Measurements from ENCODE around the gene PARD6B. TPM values are rescaled to one million over a fixed set of nuclear protein-coding genes. Genes with fewer than 3 reads are reported as not detected.

Gene PARD6B
- total and polyA plus RNA-seq, 7 donors, result 0.83 to 5.1 (median 1.8) TPM

DNA sequence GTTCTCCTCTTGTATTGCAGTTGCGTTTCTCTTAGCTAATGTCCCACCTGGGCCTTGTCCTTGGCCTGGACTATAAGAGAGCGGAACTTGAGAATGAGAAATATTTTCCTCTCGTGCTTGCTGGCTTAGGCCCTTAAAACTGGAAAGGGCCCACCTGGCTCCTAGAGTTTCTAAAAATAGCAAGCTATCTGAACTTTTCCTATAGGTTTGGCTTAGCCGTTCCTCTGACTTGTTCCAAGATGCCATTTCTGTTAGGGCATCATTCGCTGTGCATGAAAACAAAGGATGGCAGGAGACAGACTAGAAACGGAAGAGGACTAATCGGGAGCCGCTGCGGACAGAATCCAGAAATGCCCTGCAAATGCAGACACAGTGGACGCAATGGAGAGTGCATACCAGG lies 44.6 kb upstream of the PARD6B start:
- peaks cover 0 to 13% (median 0%) of the 10 kb centered on the region in 3 donors for H3K27me3 ChIP-seq

GRCh38 chr20:50688256-50688975 lies 43.0 kb upstream of the PARD6B start:
- TF ChIP-seq POLR2A (IDR thresholded peaks at IDR 0.05), result no peak
- TF ChIP-seq POLR2AphosphoS5 (IDR thresholded peaks at IDR 0.05), result no peak
- TF ChIP-seq CTCF (IDR thresholded peaks at IDR 0.05), result no peak
- TF ChIP-seq EP300 (IDR thresholded peaks at IDR 0.05), result no peak
- H3K27ac ChIP-seq, result no peak overlapping the region
- intact Hi-C loops (cut with DNase I), result no loop called here
- no peaks in the 10 kb centered on the region for H3K36me3 ChIP-seq
- peaks cover 0 to 22% (median 0%) of the 10 kb centered on the region in 3 donors for H3K27me3 ChIP-seq
- WGBS, 2 donors, result 82 to 89% methylated on average over 8 of the region's 8 CpGs
- no peak for DNase-seq
- H3K4me1 ChIP-seq, result peaks cover 0 to 23% (median 15%) of the 10 kb centered on the region in 4 donors
- no peaks in the 10 kb centered on the region for H3K9me3 ChIP-seq
- H3K4me3 ChIP-seq, result no peak overlapping the region

More for the DNA sequence above, 44.6 kb upstream of the PARD6B start:
- TF ChIP-seq EP300 (IDR thresholded peaks at IDR 0.05) (no peak), POLR2AphosphoS5 (IDR thresholded peaks at IDR 0.05) (peak in 2 of 4 donors; percentile 8 to 24), POLR2A (IDR thresholded peaks at IDR 0.05) (no peak)
- 92 to 95% methylated on average over 10 of the region's 10 CpGs for WGBS, 2 donors
- peaks cover 0 to 16% (median 11%) of the 10 kb centered on the region in 4 donors for H3K4me1 ChIP-seq
- no peaks in the 10 kb centered on the region for H3K36me3 ChIP-seq
- no peak overlapping the region for H3K4me3 ChIP-seq
- DNase-seq, result no peak
- no peaks in the 10 kb centered on the region for H3K9me3 ChIP-seq
- H3K27ac ChIP-seq, result peak overlapping the region in 3 of 4 donors; percentile 17 to 46 (median 42)
- intact Hi-C loops (cut with DNase I), result no loop called here

DNA sequence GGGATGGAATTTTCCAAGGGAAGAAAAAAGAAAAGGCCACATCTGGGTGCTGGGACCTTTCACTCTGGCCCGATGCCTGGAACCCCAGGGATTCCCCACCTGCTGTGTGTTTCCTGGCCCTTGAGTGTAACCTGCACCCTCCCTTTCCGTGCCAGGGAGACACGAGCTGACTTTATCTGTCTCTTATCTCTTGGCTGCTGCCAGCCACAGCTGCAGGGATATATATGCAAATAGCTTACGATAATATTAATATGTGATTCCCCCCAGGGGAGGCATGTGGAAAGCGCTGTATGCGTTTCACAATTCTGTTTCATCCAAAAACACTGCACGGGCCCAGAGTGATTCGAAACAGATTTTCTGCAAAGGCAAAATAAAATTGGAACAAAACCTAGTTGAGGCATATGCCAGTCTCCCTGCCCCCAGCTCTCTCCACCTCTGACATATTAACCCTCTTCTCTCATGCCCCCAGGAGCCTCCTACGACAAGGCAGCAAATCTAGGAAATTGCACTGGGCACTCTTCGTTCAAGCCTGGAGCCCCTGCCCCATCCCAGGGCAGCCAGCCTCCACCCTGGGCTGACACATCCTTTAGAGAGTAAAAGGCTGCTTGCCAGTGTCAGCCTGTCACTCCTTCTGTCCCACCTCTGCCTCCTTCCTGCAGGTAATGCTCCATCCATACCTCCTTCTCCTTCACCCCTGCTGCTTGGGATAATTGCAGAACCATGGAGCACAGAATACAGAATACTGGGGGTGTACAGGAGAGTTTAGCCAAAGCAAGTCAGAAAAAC lies 41.3 kb upstream of the PARD6B start:
- H3K36me3 ChIP-seq, result no peaks in the 10 kb centered on the region
- DNase-seq, result peak; percentile 71
- intact Hi-C loops (cut with DNase I), result no loop called here
- H3K4me1 ChIP-seq, result peaks cover 0 to 27% (median 15%) of the 10 kb centered on the region in 4 donors
- H3K27me3 ChIP-seq, result peaks cover 0 to 22% (median 0%) of the 10 kb centered on the region in 3 donors
- peak overlapping the region; percentile 36 to 52 (median 46) for H3K4me3 ChIP-seq
- 10 to 39% methylated on average over 10 of the region's 10 CpGs for WGBS, 2 donors
- TF ChIP-seq POLR2A (IDR thresholded peaks at IDR 0.05), result no peak
- no peak for TF ChIP-seq EP300 (IDR thresholded peaks at IDR 0.05)
- TF ChIP-seq POLR2AphosphoS5 (IDR thresholded peaks at IDR 0.05), result peak in 1 of 4 donors; percentile 14
- TF ChIP-seq CTCF (IDR thresholded peaks at IDR 0.05), result no peak
- H3K27ac ChIP-seq, result peak overlapping the region; percentile 63 to 77 (median 68)
- no peaks in the 10 kb centered on the region for H3K9me3 ChIP-seq

- Histone ChIP-seq H3K27ac (peak within 1 kb of the TSS; percentile 63 to 77 (median 68)), H3K9me3 (no peaks in the 10 kb centered on the region), H3K27me3 (peaks cover 0 to 22% (median 0%) of the 10 kb centered on the region in 3 donors), H3K4me3 (peak within 1 kb of the TSS; percentile 36 to 52 (median 46)), H3K36me3 (no peaks in the 10 kb centered on the region), H3K4me1 (peaks cover 0 to 30% (median 15%) of the 10 kb centered on the region in 4 donors)
- intact Hi-C loops (cut with DNase I), result no loop called here
- TF ChIP-seq POLR2AphosphoS5 (IDR thresholded peaks at IDR 0.05) (no peak), EP300 (IDR thresholded peaks at IDR 0.05) (no peak), POLR2A (IDR thresholded peaks at IDR 0.05) (no peak), CTCF (IDR thresholded peaks at IDR 0.05) (no peak)
- DNase-seq, result peak; percentile 78
- WGBS, 2 donors, result 19 to 33% methylated on average over 42 of the region's 42 CpGs
Measured at GRCh38 chr20:50690650-50691572, 40.5 kb upstream of the PARD6B start, which contains the start of gene RIPOR3. Gene RIPOR3, minus strand, starts transcription at chr20:50691542. Its CDS starts 414 bp downstream, at chr20:50691128.

All from sigmoid colon (tissue), 7 donors.